ENCODE measurements around the gene PLAAT1. TPM values are rescaled to one million over a fixed set of nuclear protein-coding genes. Genes with fewer than 3 reads are reported as not detected.

PLAAT1 gene
- total and polyA plus RNA-seq, 12 donors = 1.0 to 11.3 (median 7.4) TPM

DNA sequence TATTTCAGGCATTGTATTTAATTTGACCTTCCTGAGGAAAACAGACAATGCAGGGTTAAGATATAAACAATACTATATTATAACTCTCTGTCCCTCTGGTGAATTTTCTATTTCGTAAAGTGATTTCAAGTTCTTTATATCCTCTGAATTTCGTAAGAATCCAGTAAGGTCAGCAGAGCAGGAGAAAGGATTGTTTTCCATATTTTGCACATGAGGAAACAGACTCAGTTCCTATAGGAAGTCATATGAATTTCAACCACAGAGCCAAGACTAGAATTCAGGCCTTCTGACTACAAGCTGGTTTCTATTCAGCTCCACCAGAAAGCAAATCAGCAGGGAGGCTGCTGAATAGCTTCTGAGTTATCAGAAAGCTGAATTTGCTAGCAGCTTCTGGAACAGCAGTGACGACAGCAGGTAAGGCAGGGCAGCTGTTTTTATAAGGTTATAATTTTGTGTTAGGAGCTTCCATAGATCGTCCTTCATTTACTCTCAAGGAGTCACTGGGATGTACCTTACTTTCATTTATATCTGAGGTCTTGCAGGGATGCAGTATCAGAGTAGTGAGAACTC, 11.1 kb upstream of the PLAAT1 start:
- WGBS, 2 donors = 74 to 77% methylated on average over 4 of the region's 4 CpGs
- no peak for ATAC-seq
- Histone ChIP-seq H3K27ac (no peak overlapping the region), H3K4me1 (no peaks in the 10 kb centered on the region), H3K36me3 (no peaks in the 10 kb centered on the region), H3K4me3 (no peak overlapping the region), H3K27me3 (peaks cover 0 to 6% (median 0%) of the 10 kb centered on the region in 7 donors), H3K9me3 (no peaks in the 10 kb centered on the region)
- no peak for TF ChIP-seq CTCF (IDR thresholded peaks at IDR 0.05)
- intact Hi-C loops (cut with DNase I) = no loop called here
- DNase-seq = no peak

- no peak overlapping the region for H3K4me3 ChIP-seq
- H3K36me3 ChIP-seq = no peaks in the 10 kb centered on the region
- no peak for TF ChIP-seq CTCF (IDR thresholded peaks at IDR 0.05)
- 84% methylated on average over 4 of the region's 4 CpGs for WGBS, 2 donors
- H3K9me3 ChIP-seq = no peaks in the 10 kb centered on the region
- DNase-seq (no peak), ATAC-seq (no peak)
- H3K4me1 ChIP-seq = no peaks in the 10 kb centered on the region
- intact Hi-C loops (cut with DNase I) = no loop called here
- peaks cover 0 to 6% (median 0%) of the 10 kb centered on the region in 7 donors for H3K27me3 ChIP-seq
- H3K27ac ChIP-seq = no peak overlapping the region
These were observed 10.4 kb upstream of the PLAAT1 start for GRCh38 chr3:193230610-193231009.

DNA sequence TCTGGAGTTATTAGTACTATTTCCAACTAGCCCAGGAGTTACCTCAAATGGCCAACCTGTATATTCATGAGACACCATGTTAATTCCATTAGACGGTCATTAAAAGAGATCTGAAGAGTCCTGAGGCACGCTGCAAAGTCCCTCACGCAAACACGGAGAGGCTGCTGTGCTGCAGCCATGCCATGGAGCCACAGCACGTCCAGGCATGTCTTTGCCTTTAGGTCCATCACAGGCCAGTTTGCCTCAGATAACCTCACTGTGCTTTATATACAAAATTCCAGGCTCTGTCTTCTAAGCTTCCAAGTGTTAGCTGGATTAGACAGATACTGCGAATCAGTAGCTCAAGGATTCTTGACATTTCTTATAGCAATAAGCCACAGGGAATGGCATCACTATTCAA, 9.8 kb upstream of the PLAAT1 start:
- Histone ChIP-seq H3K27ac (no peak overlapping the region), H3K27me3 (peaks cover 0 to 6% (median 0%) of the 10 kb centered on the region in 7 donors), H3K4me1 (no peaks in the 10 kb centered on the region), H3K9me3 (no peaks in the 10 kb centered on the region), H3K36me3 (no peaks in the 10 kb centered on the region), H3K4me3 (no peak overlapping the region)
- no peak for TF ChIP-seq CTCF (IDR thresholded peaks at IDR 0.05)
- ATAC-seq (no peak), DNase-seq (no peak)
- WGBS, 2 donors = 69 to 82% methylated on average over 6 of the region's 6 CpGs
- intact Hi-C loops (cut with DNase I) = no loop called here

- Histone ChIP-seq H3K27ac (no peak overlapping the region), H3K27me3 (peaks cover 0 to 16% (median 0%) of the 10 kb centered on the region in 7 donors), H3K4me3 (no peak overlapping the region), H3K4me1 (peaks cover 0 to 10% (median 2%) of the 10 kb centered on the region in 9 donors), H3K36me3 (no peaks in the 10 kb centered on the region), H3K9me3 (no peaks in the 10 kb centered on the region)
- intact Hi-C loops (cut with DNase I) = no loop called here
- DNase-seq = no peak
- ATAC-seq = no peak
- WGBS, 2 donors = 58 to 60% methylated on average over 4 of the region's 4 CpGs
- no peak for TF ChIP-seq CTCF (IDR thresholded peaks at IDR 0.05)
These were observed 4.4 kb upstream of the PLAAT1 start for GRCh38 chr3:193236599-193236998.

Measured in heart right ventricle (tissue), 16 donors.